ENCODE results near the gene MAN1A2. TPM values are rescaled to one million over a fixed set of nuclear protein-coding genes. Genes with fewer than 3 reads are reported as not detected.

MAN1A2 gene
- total and polyA plus RNA-seq, 7 donors: 1.8 to 52.8 (median 36.8) TPM

DNA sequence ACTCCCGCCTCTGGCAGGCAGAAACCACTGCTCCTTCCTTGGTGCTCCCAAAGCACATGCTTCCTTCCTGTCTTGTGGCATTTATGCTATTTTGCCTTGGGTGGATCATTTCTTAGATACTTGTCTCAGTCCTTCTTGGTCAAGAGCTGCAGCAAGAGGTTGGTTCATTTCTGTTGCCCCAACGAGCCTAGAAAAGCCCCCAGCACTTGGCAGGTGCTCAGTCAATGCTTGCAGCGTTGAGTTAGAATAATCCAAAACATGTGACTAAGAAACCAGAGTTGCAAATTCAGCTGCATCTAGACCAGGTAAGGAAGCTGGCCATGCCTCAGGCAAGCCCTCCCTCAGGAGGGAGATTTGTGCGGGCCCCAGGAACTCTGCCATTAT lies 196.2 kb downstream of the MAN1A2 start:
- no peaks in the 10 kb centered on the region for H3K9me3 ChIP-seq
- H3K27me3 ChIP-seq: no peaks in the 10 kb centered on the region
- H3K36me3 ChIP-seq: no peaks in the 10 kb centered on the region
- TF ChIP-seq, protein P1, sequence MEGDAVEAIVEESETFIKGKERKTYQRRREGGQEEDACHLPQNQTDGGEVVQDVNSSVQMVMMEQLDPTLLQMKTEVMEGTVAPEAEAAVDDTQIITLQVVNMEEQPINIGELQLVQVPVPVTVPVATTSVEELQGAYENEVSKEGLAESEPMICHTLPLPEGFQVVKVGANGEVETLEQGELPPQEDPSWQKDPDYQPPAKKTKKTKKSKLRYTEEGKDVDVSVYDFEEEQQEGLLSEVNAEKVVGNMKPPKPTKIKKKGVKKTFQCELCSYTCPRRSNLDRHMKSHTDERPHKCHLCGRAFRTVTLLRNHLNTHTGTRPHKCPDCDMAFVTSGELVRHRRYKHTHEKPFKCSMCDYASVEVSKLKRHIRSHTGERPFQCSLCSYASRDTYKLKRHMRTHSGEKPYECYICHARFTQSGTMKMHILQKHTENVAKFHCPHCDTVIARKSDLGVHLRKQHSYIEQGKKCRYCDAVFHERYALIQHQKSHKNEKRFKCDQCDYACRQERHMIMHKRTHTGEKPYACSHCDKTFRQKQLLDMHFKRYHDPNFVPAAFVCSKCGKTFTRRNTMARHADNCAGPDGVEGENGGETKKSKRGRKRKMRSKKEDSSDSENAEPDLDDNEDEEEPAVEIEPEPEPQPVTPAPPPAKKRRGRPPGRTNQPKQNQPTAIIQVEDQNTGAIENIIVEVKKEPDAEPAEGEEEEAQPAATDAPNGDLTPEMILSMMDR (IDR thresholded peaks at IDR 0.05): no peak
- TF ChIP-seq POLR2AphosphoS5 (IDR thresholded peaks at IDR 0.05): no peak
- 78 to 91% methylated on average over 4 of the region's 4 CpGs for whole genome bisulfite sequencing, 2 donors
- H3K27ac ChIP-seq: no peak overlapping the region
- H3K4me1 ChIP-seq: no peaks in the 10 kb centered on the region
- no peak for DNase-seq
- intact Hi-C loops (cut with DNase I): no loop called here
- H3K4me3 ChIP-seq: no peak overlapping the region

DNA sequence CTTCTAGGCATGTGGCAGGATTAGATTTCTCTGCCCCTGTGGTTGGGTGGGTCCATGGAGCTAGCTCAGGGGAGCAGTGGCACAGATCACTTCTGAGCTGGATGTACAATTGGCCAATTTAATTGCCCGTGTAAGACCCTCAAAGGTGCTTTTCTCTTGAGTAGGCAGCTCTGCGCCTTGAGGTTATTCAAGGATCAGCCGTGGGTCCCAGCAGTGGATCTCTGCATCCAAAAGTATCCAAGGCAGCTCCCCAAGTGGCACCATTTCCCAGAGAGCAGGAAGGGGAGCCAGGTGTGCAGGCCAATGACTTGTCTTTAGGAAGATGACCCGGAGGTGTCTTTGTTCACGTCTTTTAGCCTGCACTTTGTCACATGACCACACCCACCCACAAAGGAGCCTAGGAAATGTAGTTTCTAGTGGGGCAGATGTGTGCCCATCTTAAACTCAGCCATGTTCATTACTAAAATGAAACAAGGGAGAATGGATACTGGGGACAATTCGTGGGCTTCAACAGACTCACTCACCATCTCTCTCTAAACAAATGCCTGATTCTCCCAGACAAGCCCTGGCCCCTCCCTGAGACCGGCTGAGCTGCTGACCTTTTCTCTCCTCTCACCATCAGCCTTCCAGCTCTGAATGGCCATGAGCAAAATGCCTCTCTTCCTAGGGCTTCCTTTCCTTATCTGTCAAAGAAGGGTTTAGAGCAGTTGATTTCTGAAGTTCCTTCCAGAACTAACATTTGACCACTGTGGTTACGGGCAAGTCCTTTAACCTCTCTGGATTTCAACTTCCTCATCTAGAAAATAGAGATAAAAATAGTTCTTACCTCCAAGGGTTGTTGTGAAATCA lies 197.2 kb downstream of the MAN1A2 start:
- H3K9me3 ChIP-seq: no peaks in the 10 kb centered on the region

DNA sequence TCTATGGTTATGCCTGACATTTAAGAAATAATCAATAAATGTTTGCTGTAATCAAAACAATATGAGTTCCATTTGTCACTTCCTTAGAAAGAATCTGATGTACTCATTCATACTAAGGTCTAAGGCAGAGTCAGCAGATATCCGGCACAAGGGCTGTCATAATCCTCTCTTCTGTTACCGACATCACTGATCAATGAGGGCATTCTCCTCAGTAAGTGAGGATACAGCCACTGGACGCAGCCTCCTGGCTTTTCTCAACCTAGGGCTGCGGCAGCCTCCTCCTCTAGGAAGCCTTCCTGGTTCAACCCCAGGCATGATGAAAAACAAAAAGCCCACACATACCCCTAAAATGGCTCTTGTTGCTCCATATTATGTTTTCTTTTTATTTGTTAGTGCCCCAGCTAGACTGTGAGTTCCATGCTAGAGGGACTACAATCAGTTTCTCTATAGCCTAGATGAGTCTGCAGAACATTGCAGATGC lies 197.9 kb downstream of the MAN1A2 start:
- no peaks in the 10 kb centered on the region for H3K4me1 ChIP-seq
- H3K36me3 ChIP-seq: no peaks in the 10 kb centered on the region
- no peak overlapping the region for H3K27ac ChIP-seq
- H3K4me3 ChIP-seq: no peak overlapping the region
- H3K27me3 ChIP-seq: no peaks in the 10 kb centered on the region
- intact Hi-C loops (cut with DNase I): no loop called here
- no peak for TF ChIP-seq EP300 (IDR thresholded peaks at IDR 0.05)
- no peak for TF ChIP-seq POLR2A (IDR thresholded peaks at IDR 0.05)
- TF ChIP-seq, protein P1 (IDR thresholded peaks at IDR 0.05): no peak
- no peak for TF ChIP-seq POLR2AphosphoS5 (IDR thresholded peaks at IDR 0.05)
- WGBS, 2 donors: 92 to 95% methylated on average over 4 of the region's 4 CpGs
- no peaks in the 10 kb centered on the region for H3K9me3 ChIP-seq
- no peak for DNase-seq

More for the DNA sequence above, 197.2 kb downstream of the MAN1A2 start:
- no peak for DNase-seq
- Histone ChIP-seq H3K36me3 (no peaks in the 10 kb centered on the region), H3K27me3 (no peaks in the 10 kb centered on the region), H3K4me1 (no peaks in the 10 kb centered on the region), H3K27ac (no peak overlapping the region), H3K4me3 (no peak overlapping the region)
- TF ChIP-seq EP300 (IDR thresholded peaks at IDR 0.05): no peak
- TF ChIP-seq, protein P1 (IDR thresholded peaks at IDR 0.05): no peak
- no peak for TF ChIP-seq POLR2A (IDR thresholded peaks at IDR 0.05)
- TF ChIP-seq POLR2AphosphoS5 (IDR thresholded peaks at IDR 0.05): no peak
- 67 to 77% methylated on average over 8 of the region's 8 CpGs for WGBS, 2 donors
- intact Hi-C loops (cut with DNase I): no loop called here

DNA sequence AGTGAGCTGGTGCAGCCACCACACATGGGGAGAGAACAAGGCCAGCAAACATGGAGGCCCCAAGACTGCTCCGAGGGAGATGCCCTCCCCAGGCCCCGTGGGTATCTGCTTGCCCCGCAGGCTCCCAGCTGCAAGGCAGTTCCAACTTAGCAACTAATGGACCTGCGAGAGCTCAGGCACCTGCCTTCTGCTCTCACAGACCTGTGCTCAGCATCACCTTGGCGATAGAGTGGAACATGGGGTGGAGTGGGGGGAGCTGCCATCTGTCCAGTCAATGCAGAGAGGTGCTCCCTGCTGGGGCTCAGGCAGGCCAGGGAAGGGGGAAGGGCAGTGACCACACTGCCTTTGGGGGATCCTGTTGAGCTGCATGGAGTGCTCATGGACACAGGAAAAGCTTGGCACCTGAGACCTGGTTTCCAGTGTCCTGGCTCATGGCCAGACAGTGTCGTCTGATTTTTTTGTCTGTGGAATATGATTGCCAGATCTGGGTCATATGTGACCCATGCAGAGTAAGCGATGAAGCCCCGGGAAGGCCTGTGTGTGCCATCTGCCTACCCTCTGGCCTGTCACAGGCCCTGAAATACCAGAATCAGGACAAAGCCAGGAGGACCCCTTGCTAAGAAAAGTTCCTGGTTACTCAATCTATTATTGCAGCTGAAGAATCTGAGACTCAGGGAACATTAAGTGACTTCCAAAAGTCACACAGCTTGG lies 198.7 kb downstream of the MAN1A2 start:
- TF ChIP-seq, protein P1 (IDR thresholded peaks at IDR 0.05): no peak
- TF ChIP-seq POLR2AphosphoS5 (IDR thresholded peaks at IDR 0.05) (no peak), EP300 (IDR thresholded peaks at IDR 0.05) (no peak), POLR2A (IDR thresholded peaks at IDR 0.05) (no peak)
- Histone ChIP-seq H3K27me3 (no peaks in the 10 kb centered on the region), H3K27ac (no peak overlapping the region), H3K4me1 (no peaks in the 10 kb centered on the region), H3K9me3 (no peaks in the 10 kb centered on the region), H3K36me3 (no peaks in the 10 kb centered on the region), H3K4me3 (no peak overlapping the region)
- intact Hi-C loops (cut with DNase I): no loop called here
- 86 to 92% methylated on average over 8 of the region's 8 CpGs for WGBS, 2 donors
- no peak for DNase-seq
